GM19099 (cell line): ENCODE results near the gene FAM89A.

Experiments
- POLR2A ChIP-seq: IDR thresholded peaks from 3 replicates; pipeline ENCODE4 v1.6.1; 2011; ENCODE audit warnings: low read depth; ENCODE audit not compliant: insufficient read length; ENCODE audit errors: extremely low read depth

FAM89A gene

DNA sequence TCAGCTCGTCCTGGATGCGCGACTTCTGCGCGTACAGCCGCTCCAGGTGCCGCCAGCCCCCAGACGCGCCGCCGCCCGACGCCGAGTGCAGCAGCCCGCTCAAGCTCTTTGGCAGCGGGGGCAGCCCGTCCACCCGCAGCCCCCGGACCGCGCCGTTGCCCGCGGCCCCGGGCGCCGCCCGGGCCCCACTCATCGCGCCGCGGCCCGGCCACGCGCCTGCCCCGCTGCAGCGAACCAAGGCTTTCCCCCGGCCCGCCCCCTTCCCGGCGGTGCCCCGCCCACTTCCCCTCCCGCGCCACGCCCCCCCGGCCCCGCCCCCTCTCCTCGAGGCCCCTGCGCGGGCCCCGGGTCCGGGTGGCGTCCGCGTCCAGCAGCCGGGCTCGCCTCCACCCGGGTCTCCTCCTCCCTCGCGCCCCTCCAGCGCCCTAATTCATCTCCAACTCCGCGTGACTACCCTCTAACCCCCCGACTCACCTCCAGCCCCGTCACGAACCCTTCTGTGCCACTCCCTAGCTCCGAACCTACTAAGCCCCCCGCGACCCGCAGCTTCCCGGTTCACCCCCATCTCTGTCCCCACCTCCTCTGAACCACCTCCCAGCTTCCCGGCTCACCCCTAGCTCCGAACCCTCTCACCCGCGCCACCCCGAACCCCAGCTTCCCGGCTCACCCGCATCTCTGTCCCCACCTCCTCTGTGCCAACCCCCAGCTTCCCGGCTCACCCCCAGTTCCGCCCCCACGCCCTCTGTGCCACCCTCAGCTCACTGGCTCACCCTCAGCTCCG lies at the start of gene FAM89A:
TSS of gene FAM89A (minus strand) at position 236 of the 781 bp plus-strand sequence. CDS start at position 193, 43 bp downstream.
- no peak for TF ChIP-seq POLR2A

- TF ChIP-seq POLR2A, result no peak
These were observed 44.3 kb upstream of the FAM89A start for GRCh38 chr1:231084353-231084752.

DNA sequence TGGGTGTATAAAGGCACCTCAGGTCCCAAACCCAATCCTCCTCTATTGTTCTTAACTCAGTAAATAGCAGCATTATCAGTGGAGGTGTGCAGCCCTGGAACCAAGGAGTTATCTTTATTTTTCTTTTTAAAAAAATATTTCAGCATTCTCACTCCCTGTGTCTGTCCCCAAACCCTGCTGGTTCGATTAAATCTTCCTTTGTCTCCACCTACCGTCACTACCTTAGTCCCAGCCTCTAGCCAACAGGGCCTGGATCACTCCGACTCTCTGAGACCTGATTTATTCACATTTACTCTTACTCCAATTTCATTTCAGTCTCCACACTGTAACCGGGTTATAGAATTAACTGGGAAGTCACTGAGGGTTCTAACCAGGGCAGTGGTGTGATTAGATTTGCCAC lies 39.1 kb upstream of the FAM89A start:
- no peak for TF ChIP-seq POLR2A

- no peak for TF ChIP-seq POLR2A
These were observed 38.2 kb upstream of the FAM89A start for GRCh38 chr1:231078250-231078649.

DNA sequence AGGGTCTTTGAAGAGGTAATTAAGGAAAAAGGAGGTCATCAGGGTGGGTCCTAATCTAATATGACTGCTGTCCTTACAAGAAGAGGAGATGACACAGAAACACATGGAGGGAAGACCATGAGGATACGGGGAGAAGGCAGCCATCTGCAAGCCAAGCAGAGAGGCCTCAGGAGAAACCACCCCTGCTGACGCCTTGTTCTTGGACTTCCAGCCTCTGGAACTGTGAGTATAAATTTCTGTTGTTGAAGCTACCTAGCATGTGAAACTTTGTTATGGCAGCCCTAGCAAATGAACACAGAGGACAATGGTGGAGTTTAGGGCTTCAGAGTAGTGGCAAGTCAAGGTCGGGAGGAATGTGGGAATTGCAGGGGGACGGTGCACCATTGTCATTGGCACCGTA lies 36.7 kb upstream of the FAM89A start:
- TF ChIP-seq POLR2A, result no peak

DNA sequence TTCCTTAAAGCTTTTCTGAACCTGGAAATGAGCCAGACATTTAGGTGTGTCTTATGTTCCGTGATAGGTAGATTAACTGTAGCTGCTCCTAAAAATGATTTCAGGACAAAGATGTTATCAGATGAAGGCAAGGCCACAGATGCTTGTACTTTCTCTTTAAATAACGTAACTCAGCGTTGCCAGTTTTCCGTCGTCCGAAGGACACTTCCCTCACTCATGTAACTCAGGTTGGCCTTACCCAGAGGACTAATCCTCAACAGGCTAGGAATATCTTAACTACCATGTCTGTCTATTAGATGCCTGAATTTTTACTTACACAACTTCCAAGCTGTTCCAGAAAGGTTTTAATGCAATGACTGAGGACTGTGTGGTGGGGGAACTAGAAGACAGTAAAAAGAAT lies 35.4 kb upstream of the FAM89A start:
- no peak for TF ChIP-seq POLR2A

GRCh38 chr1:231075020-231075419 lies 35.0 kb upstream of the FAM89A start:
- no peak for TF ChIP-seq POLR2A

- TF ChIP-seq POLR2A, result no peak
These were observed 34.0 kb upstream of the FAM89A start for GRCh38 chr1:231074046-231074445.

GRCh38 chr1:231073331-231073730 lies 33.3 kb upstream of the FAM89A start:
- no peak for TF ChIP-seq POLR2A

DNA sequence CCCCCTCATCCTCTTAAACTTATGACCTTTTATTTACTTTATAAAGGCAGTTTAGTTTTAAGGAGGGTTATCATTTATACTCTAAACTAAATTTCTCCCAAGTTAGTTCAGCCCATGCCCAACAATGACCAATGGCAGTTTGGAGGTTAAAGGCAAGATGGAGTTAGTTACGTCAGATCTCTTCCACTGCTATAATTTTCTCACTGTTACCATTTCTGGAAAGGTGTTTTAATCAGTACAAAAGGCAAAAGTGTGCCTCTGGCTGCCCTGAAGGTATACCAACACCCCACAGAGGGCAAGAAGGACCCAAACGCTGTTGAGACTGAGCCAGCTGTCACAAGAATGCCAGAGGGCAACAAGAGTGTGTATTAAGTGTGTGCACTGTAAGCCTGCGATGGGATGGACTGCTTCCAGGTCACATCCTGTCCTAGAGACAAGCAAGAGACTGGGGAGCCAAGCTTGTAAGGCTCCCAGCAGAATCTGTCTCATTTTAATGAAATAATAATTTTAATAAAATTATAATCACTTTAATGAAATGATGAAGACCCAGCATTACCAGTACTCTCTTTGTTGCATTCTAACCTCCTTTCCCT lies 32.5 kb upstream of the FAM89A start:
- TF ChIP-seq POLR2A, result no peak

- TF ChIP-seq POLR2A, result no peak
These were observed 32.0 kb upstream of the FAM89A start for GRCh38 chr1:231072041-231072440.

DNA sequence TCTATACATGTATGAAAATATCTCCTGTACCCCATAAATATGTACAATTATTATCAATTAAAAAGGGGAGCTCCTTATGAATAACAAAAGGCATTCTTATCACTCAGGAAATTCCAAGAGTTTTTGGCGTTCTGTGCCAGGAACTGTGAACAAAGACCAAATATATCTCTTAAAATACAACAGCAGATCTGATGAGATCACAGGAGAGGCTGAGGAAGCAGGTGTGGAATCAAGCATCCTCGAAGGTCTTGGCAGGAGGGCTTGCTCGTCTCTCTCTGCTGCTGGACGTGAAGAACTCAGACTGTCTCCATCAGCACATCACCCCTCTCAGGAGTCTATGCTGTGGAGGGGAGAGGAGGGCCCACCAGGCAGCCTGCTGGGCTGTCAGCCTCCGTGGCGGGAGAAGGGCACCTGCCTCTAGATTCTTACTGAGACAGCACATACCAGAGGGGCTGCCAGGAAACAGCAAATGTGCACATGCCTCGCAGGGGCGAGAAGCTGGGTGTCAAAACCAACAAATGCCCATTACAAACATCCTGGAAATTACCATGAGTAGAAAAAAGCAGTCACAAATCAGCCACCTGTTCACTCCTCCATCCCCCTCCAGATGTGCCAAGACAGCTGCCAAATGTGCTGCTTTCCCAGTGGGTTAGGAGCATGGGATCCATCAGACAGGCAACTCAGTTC lies 30.8 kb upstream of the FAM89A start:
- no peak for TF ChIP-seq POLR2A

- TF ChIP-seq POLR2A, result no peak
These were observed 29.3 kb upstream of the FAM89A start for GRCh38 chr1:231069333-231069732.

GRCh38 chr1:231068762-231069161 lies 28.7 kb upstream of the FAM89A start:
- no peak for TF ChIP-seq POLR2A

DNA sequence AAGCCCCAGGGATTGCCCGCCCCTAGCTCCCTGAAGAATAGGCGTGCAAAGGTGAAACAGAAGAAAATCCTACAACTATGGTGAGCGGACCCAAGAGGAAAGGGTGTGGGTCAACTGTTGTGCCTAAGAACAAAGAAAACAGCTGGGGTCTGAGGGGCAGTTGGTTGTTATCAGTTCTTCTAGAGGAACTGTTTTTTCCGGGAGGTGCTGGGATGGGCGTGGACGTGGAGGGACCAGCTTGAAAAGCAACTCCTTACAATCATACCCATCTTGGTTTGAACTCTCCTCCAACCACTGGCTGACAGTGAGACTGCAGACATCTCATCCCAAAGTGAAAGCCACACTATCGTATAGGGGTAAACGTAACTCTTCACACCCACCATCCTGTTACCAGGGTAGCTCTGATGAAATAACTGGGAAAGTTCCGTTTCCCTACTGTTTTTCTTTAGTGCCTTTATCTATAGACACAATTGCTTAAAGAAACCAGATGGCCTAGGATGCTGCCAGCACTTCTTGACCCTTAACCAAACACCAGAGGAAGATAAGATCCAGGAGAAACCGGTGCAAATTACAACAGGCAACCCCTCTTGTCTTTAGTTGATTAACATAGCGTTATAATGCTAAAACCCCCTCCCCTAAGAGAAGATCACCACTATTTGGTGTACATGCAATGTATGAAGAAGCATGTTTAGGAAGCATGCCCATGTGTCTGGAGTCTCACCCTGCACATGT lies 25.6 kb upstream of the FAM89A start:
- TF ChIP-seq POLR2A, result no peak

DNA sequence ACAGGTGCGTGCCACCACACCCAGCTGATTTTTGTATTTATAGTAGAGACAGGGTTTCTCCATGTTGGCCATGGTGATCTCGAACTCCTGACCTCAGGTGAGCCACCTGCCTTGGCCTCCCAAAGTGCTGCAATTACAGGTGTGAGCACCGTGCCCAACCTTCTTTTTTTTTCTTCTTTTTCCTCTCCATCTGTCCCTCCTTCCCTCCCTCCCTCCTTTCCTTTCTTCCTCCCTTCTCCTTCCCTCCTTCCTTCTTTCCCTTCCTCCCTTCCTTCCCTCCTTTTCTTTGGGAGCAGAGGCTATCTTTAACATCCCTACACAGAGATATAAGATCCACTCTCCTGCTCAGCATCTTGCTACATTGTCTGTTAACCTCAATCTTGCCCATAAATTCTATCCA lies 24.4 kb upstream of the FAM89A start:
- no peak for TF ChIP-seq POLR2A

GRCh38 chr1:231063331-231063730 lies 23.3 kb upstream of the FAM89A start:
- no peak for TF ChIP-seq POLR2A
